ENCODE measurements around the gene CARD19.

- TF ChIP-seq REST (IDR thresholded peaks at IDR 0.05; ENCODE audit: insufficient read depth in 1 of 2, low read depth in 2 of 2, low read length in 1 of 2) (no peak), POLR2AphosphoS5 (IDR thresholded peaks at IDR 0.05; ENCODE audit: low read depth, low read length) (no peak)
These were observed 19.8 kb upstream of the CARD19 start for GRCh38 chr9:93076101-93076791.
